Stimulated activated CD8-positive, alpha-beta memory T cell treated with anti-CD3 and anti-CD28 coated beads, Interleukin-4, amount 100 ng/mL, for 4 hours (primary cell): ENCODE data around the gene CABLES1.

ENCODE experiments used
- DNase-seq, 2 donors: peaks; one replicate each; pipeline ENCODE4 v3.0.0-alpha.2; 2020; ENCODE audit warnings: low read depth in 2 of 2, low spot score in 1 of 2

CABLES1 gene

GRCh38 chr18:23166891-23167541 lies 31.7 kb downstream of the CABLES1 start:
- DNase-seq = no peak

- DNase-seq = no peak
These were observed 34.4 kb downstream of the CABLES1 start for GRCh38 chr18:23169673-23170044.

- no peak for DNase-seq
These were observed 34.9 kb downstream of the CABLES1 start for GRCh38 chr18:23170137-23170536.

- DNase-seq = no peak
These were observed 36.4 kb downstream of the CABLES1 start for GRCh38 chr18:23171581-23172156.

DNA sequence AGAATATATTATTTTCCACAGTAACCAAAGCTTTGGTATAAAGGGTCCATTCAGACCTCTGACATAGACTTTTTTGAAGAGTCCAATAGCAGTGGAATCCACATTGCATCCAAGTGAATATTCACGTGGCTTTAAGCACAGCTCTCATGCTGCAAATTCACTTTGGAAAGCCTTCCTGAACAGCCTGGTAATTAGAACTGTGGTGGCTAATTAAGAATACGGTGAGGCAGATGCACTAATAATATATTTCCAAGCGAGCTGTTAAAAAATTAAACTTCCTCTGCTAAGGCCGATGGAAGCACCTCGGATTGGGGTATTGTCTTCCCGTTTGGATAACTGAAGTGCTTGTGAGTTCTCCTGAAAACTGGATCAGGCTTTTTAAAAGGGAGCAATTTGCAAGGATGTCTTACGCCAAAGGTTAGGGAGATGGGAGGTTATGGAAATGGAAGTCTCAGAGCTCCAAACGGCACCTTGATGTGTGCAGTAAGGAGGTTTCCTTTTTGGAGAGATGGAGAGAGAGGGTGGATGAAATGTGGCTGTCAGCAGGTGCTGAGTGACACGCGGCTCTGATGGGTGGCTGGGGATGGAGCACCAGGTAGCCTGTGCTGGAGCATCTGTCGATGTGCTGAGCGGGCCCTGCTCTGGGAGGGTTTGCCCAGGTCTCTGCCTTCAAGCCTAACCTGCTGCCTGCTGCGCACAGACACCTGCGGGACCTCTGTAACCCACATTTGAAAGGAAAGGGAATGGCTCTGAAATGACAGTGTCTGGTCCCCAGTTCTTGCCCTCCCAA lies 37.5 kb downstream of the CABLES1 start:
- no peak for DNase-seq

DNA sequence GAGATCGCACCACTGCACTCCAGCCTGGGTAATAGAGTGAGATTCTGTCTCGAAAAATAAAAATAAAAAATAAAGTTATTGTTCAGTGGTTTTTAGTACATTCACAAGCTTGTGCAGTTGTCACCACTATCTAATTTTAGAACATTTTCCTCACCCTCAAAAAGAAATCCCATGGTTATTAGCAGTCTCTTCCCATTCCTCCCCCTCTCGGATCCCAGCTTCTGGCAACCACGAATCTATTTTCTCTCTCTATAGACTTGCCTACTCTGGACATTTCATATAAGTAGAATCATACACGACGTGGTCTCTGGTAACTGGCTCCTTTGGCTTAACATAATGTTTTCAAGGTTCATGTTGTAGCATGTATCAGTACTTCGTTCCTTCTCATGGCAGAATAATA lies 38.6 kb downstream of the CABLES1 start:
- DNase-seq = no peak

DNA sequence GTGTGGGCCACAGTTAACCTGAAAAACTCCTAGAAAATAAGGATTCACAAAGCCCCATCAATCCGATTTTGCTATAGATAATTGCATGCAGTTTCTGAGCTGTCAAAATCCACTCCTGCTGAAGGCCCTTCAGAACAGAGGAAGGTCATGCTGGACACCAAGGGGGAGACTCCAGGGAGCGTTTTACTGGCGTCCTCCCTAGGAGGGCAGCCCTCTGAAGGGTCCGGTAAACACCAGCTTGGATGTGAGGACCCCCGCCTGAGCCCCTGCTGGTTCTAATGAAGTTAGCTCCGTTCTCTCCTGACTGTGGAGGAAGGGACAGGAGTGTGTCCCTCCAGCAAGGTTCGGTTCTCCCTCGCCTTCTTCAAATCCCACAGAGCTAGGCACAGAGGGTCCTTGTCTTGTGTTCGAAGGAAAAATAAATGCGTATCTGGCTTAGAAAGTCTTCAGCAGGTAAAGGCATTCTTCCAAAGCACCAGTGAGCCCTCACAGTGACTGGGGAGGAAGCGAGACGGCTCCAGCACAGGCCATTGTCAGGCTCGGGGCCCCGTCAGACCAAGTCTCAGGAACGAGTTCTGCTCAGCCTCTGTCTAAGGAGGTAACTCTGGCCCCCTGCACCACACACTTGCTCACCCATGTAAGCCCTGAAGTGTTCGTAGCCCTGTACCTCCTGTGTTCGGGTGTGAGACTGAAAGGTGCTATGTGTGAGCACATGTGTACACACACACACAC lies 41.6 kb downstream of the CABLES1 start:
- no peak for DNase-seq

DNA sequence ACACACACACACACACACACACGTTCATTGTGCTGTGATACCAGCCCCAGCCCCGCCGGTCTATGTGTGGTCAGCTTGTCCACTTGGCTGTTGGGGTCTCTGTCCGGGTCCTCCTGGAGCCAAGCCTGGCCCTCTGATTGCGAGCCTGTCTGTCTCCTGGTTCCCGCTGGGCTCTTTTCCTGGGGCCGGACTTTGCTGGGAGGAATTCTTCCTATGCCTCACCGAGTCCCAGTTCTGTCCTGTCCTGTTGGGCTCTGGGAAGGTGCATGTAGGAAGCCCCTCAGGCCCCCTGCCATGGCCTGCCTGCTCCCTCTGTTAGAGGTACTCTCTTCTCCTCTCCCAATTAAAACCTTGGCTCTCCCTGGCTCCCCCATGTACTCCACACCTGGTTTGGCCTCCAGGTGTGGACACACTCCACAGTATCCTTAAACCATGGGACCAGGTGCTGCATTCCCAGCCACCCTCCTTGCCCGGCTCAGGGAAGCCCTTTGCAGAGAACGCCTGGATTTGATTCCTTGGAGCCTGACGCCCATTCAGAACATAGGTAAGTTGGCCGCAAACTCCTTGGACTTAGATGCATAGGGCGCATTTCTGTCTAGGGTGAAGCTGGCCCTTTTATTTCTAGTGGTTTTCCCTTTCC lies 42.3 kb downstream of the CABLES1 start:
- no peak for DNase-seq

DNA sequence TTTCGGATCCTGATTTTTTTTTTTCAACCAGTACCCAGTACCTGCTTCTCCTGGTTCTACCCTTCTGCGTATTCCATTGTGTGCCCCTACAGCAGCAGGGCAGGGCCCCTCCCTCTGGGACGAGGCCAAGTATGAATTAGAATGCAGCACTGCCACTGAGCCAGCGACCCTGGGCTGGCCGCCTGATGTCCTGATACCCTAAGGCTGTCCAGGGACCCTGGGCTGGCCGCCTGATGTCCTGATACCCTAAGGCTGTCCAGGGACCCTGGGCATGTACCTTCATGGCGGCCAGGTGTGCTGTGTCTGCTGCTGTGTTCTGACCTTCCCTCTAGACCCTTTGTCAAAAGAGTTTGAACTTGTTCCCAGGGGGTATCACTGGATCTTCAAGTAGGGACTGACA lies 42.9 kb downstream of the CABLES1 start:
- DNase-seq = no peak

DNA sequence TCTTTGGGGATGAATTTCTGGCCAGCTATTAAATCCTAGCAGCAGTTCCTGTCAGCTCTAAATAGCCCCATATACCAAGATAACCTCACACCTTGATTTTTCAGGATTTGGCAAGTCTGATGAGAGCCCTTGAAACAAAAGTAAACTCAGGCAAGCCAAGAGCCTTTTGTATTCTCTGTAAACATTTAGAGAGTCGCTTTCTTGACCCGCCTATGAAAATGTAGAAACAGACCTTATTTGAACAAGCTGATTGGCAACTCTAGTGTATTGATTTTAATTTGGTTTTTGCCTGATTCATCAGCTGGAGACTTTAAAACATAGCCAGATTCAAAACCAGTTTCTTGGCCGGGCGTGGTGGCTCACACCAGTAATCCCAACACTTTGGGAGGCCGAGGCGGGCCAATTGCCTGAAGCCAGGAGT lies 43.4 kb downstream of the CABLES1 start:
- no peak for DNase-seq

DNA sequence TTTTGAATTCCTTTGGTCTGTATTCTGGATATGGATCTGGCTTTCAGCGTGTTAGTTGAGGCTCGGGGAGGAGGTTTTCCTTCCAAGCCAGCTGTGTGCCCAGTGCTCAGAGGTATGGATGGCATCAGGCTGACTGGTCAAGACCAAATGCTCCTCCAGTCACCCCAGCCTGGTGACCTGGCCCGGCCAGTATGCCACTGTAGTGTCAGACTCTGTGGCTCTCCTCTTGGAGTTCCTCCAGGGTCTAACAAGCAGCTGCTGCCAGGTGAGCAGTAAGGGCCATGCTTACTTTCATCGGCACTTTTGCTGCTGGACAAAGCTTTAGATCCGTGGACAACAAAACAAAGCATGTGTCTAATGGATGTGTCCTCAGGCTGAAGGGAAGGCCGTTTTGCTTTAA lies 44.1 kb downstream of the CABLES1 start:
- DNase-seq = no peak

GRCh38 chr18:23181547-23181946 lies 46.3 kb downstream of the CABLES1 start:
- no peak for DNase-seq

DNA sequence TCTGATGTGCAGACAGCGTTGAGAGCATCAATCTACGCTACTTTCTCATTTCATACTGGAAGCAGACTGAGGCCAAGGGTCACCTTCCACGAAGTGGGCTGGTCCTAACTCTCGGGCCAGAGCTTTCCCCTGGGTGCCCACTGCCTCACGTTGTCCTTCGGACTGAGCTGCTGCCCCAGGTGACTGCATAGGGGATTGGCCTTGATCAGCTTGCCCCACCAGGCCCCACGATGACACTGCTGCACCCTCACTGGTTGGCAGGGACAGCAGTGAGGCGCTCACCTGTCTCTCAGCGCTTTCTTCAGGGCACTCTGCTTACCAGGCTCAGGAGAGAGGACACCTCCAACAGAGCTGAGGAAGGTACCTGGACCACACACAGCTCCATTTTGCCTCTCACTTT lies 47.3 kb downstream of the CABLES1 start:
- DNase-seq = no peak

DNA sequence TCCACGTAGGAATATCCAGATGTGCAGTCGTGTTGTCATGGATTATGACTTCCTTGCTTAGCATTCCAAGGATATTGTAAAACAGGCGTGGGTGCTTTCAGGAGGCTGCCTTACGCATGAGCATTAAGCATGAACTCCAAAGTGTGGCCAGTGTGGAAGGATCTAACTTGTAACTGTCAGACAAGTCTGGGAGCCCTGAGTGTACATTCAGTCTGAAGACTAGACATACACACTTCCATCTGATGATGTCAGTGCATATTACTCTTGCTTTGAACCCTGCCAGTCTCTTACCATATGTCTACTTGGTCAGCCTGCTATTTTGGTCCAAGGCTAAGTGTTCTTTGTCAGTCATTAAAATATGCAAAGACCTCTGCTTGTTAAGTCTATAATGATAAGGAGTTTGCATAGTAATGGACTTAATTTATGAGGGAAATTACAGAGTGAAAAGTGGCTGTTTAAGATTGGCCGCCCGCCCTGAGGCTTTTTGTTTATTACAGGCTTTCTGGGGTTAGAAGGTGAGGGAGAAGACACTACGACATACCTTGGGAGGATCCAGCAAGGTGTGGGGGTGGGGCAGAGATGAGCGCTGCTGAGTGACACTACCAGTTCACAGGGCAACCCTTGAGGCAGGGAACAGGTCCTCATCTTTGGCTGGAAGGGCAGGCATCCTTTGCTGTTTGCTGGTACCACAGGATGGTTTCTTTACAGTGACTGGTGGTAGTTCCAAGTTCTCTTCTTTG lies 48.3 kb downstream of the CABLES1 start:
- DNase-seq = no peak

DNA sequence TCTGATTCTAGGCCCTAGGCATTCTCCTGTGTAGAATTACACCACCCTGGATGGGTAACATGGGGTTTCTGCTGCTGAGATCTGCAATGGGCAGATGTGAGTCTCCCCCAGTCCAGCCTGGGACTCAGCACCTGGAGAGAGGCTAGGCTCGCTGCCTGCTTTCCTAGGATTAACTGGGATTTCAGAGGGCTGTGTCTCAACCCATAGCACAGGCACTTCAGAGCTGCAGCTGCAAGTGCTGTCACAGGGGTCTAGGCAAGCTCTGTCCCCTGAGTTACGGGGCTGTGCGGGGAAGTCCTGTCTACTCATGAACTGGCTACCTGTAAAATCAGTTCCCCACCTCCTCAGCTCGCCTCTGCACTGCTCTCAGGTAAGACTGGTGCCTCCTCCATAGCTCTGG lies 51.5 kb downstream of the CABLES1 start:
- no peak for DNase-seq

DNA sequence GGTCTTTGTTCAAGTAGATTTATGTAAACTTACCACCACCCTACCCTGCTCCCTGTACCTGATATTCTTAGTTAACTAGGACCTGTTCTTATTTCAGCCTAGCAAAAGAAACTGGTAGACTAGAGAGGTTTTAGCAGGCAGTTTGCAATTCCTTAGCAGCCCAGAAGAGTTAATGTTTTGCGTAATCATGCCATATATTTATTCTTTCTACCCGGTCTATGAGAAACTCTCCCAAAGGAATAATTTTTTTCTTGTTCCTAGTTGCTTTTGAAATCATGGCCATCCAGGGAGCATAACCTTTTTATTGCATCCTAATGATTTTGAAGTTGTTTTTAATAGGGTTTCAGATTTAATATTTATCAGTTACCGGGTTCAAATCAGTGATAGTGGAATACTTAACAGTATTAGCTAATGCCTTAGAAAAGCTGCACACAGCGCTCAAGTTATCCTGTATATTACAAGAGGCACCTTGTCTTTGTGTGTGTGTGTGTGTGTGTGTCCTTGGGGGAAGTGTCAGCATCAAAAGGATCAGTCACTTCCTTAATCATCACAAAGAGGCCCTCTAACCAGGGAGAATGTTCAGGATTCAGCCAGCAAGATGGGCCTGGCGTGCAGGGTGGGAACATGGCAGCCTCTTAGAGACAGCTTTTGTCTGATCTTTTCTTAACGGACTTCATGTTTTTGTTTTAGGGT lies 52.9 kb downstream of the CABLES1 start:
- DNase-seq = no peak

- DNase-seq = no peak
These were observed 53.8 kb downstream of the CABLES1 start for GRCh38 chr18:23189099-23189498.

DNA sequence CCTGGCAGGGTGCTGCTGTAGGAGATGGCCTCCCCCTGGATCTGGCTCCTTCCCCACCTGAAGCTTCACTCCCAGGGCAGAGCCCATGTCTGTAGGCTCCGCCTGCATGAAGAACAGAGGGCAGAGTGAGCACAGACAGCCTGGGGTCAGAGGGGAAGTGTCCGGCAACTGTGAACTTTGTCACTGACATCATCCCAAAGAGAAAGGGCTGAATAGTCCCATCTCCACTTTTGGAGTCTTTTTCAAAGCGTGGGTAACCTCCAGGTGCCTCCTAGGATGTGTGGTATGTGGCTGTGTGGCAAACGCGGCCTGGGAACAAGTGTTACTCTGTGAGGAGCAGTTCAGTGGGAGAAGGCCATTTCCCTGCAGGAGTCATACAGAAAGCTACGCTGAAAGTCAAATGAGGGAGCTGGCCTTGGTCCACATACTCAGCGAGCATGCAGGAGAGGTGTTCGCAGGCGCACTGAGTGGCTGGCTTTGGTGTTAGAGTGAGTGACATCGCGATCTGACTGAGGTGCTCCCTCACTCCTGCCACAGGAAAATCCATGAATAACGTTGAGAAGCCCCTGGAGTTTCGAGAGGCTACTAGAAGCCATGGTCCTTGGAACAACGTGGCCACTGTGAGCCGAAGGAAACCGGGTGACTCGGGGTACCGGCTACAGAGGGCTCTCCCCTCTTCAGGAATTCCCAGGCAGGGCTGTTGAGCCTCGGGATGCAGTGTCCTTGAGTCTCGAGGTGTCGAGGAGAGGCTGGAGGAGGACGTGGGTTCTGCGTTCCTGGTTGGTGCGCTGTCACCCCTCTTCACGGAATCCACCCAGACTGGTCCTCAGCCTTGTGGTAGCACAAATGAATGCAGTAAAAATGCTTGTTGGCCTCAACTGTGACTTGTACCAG lies 54.7 kb downstream of the CABLES1 start:
- no peak for DNase-seq

GRCh38 chr18:23191232-23191631 lies 55.9 kb downstream of the CABLES1 start:
- DNase-seq = no peak
